H9 (cell line): ENCODE data around the gene TTC23. TPM values are rescaled to one million over a fixed set of nuclear protein-coding genes. Genes with fewer than 3 reads are reported as not detected.

ENCODE experiments used
- DNase-seq: peaks from one replicate; pipeline ENCODE4 v3.0.0-alpha.2; 2017
- H2AFZ ChIP-seq: one replicate; pipeline ENCODE4 v1.6.1; 2013; ENCODE audit warnings: mild to moderate bottlenecking, low read length, control low read depth, moderate library complexity
- H2AK5ac ChIP-seq: 2 replicates; pipeline ENCODE4 v1.6.1; 2013; ENCODE audit warnings: low read length, control low read depth, mixed read lengths; ENCODE audit not compliant: insufficient read length
- H2BK120ac ChIP-seq: one replicate; pipeline ENCODE4 v1.6.1; 2013; ENCODE audit warnings: low read depth, mild to moderate bottlenecking, low read length, control low read depth, inconsistent platforms; ENCODE audit not compliant: poor library complexity, severe bottlenecking
- H2BK12ac ChIP-seq: 2 replicates; pipeline ENCODE4 v1.6.1; 2013; ENCODE audit warnings: low read length, control low read depth, mixed read lengths, low read depth; ENCODE audit not compliant: insufficient read length
- H2BK15ac ChIP-seq: 2 replicates; pipeline ENCODE4 v1.6.1; 2013; ENCODE audit warnings: low read depth, low read length, control low read depth
- H2BK20ac ChIP-seq: one replicate; pipeline ENCODE4 v1.6.1; 2013; ENCODE audit warnings: low read depth, mild to moderate bottlenecking, low read length, control low read depth, inconsistent platforms; ENCODE audit not compliant: poor library complexity, severe bottlenecking
- H2BK5ac ChIP-seq: 2 replicates; pipeline ENCODE4 v1.6.1; 2013; ENCODE audit warnings: low read length, control low read depth, mixed read lengths; ENCODE audit not compliant: insufficient read length
- H3K14ac ChIP-seq: 2 replicates; pipeline ENCODE4 v1.6.1; 2013; ENCODE audit warnings: low read length, control low read depth; ENCODE audit not compliant: insufficient read depth
- H3K18ac ChIP-seq: 2 replicates; pipeline ENCODE4 v1.6.1; 2013; ENCODE audit warnings: low read depth, mild to moderate bottlenecking, mixed read lengths, low read length, control low read depth; ENCODE audit not compliant: insufficient read length
- H3K23ac ChIP-seq: 2 replicates; pipeline ENCODE4 v1.6.1; 2013; ENCODE audit warnings: low read length, control low read depth, mixed read lengths, low read depth; ENCODE audit not compliant: insufficient read length
- H3K23me2 ChIP-seq: 2 replicates; pipeline ENCODE4 v1.6.1; 2013; ENCODE audit warnings: low read depth, mild to moderate bottlenecking, mixed read lengths, low read length, control low read depth; ENCODE audit not compliant: insufficient read length, poor library complexity, severe bottlenecking
- H3K27ac ChIP-seq: 2 replicates; pipeline ENCODE4 v1.5.1; 2013; ENCODE audit warnings: low read length, control low read depth, mixed read lengths, low read depth; ENCODE audit not compliant: insufficient read length
- H3K27me3 ChIP-seq: 2 replicates; pipeline ENCODE4 v1.6.1; 2013; ENCODE audit warnings: low read length, control low read depth, inconsistent platforms; ENCODE audit not compliant: insufficient read depth
- H3K4ac ChIP-seq: 2 replicates; pipeline ENCODE4 v1.6.1; 2013; ENCODE audit warnings: low read depth, mild to moderate bottlenecking, control low read depth, inconsistent platforms, low read length, moderate library complexity
- H3K4me1 ChIP-seq: 2 replicates; pipeline ENCODE4 v1.6.1; 2013; ENCODE audit warnings: low read length, control low read depth, inconsistent platforms; ENCODE audit not compliant: insufficient read depth
- H3K4me2 ChIP-seq: 2 replicates; pipeline ENCODE4 v1.6.1; 2013; ENCODE audit warnings: low read length, control low read depth, mixed read lengths; ENCODE audit not compliant: insufficient read length, insufficient read depth
- H3K56ac ChIP-seq: 2 replicates; pipeline ENCODE4 v1.6.1; 2013; ENCODE audit warnings: low read depth, mild to moderate bottlenecking, mixed read lengths, low read length, control low read depth; ENCODE audit not compliant: insufficient read length
- H3K79me1 ChIP-seq: 2 replicates; pipeline ENCODE4 v1.6.1; 2013; ENCODE audit warnings: low read depth, mild to moderate bottlenecking, moderate library complexity, low read length, control low read depth, inconsistent platforms; ENCODE audit not compliant: insufficient read depth, poor library complexity, severe bottlenecking
- H3K79me2 ChIP-seq: 2 replicates; pipeline ENCODE4 v1.6.1; 2013; ENCODE audit warnings: low read length, control low read depth, inconsistent platforms; ENCODE audit not compliant: insufficient read depth
- H3K9ac ChIP-seq: 2 replicates; pipeline ENCODE4 v1.6.1; 2013; ENCODE audit warnings: low read length, control low read depth, mixed read lengths; ENCODE audit not compliant: insufficient read length; ENCODE audit errors: extremely low read depth
- H3K9me3 ChIP-seq: one replicate; pipeline ENCODE4 v1.6.1; 2013; ENCODE audit warnings: low read depth, low read length, inconsistent platforms; ENCODE audit not compliant: control insufficient read depth
- H3T11ph ChIP-seq: one replicate; pipeline ENCODE4 v1.6.1; 2013; ENCODE audit warnings: mild to moderate bottlenecking, low read length, control low read depth, inconsistent platforms
- H4K20me1 ChIP-seq: one replicate; pipeline ENCODE4 v1.6.1; 2013; ENCODE audit not compliant: control insufficient read depth, insufficient read length, insufficient read depth
- H4K5ac ChIP-seq: 2 replicates; pipeline ENCODE4 v1.6.1; 2013; ENCODE audit warnings: low read depth, mild to moderate bottlenecking, mixed read lengths, low read length, control low read depth; ENCODE audit not compliant: insufficient read length
- H4K8ac ChIP-seq: replicated peaks from 2 replicates; pipeline ENCODE4 v1.6.1; 2013; ENCODE audit warnings: low read length, control low read depth, mixed read lengths, low read depth; ENCODE audit not compliant: insufficient read length
- H4K91ac ChIP-seq: 2 replicates; pipeline ENCODE4 v1.6.1; 2013; ENCODE audit warnings: low read depth, mild to moderate bottlenecking, moderate library complexity, mixed read lengths, low read length, control low read depth; ENCODE audit not compliant: insufficient read length
- H3K27ac Mint-ChIP-seq, 3 experiments: 2 replicates in 2 of 3; 3 replicates in 1 of 3; pipeline ENCODE4 v1.8.0; 2020 to 2021; ENCODE audit warnings: mixed read lengths in 3 of 3, mild to moderate bottlenecking in 1 of 3, moderate library complexity in 1 of 3
- H3K27me3 Mint-ChIP-seq: 2 replicates; pipeline ENCODE4 v1.8.0; 2021; ENCODE audit warnings: low read depth, mild to moderate bottlenecking, moderate library complexity, mixed read lengths
- H3K36me3 Mint-ChIP-seq, 3 experiments: 2 replicates in 2 of 3; 3 replicates in 1 of 3; pipeline ENCODE4 v1.8.0; 2020 to 2021; ENCODE audit warnings: low read depth in 3 of 3, mixed read lengths in 3 of 3; ENCODE audit not compliant: insufficient read depth in 1 of 3
- H3K4me1 Mint-ChIP-seq, 2 experiments: 2 replicates each; pipeline ENCODE4 v1.8.0; 2020; ENCODE audit warnings: mixed read lengths in 2 of 2
- H3K4me3 Mint-ChIP-seq, 2 experiments: 2 replicates in 1 of 2; 3 replicates in 1 of 2; pipeline ENCODE4 v1.8.0; 2020 to 2021; ENCODE audit warnings: mild to moderate bottlenecking in 2 of 2, mixed read lengths in 2 of 2, moderate library complexity in 1 of 2
- H3K9me3 Mint-ChIP-seq, 2 experiments: 2 replicates in 1 of 2; 3 replicates in 1 of 2; pipeline ENCODE4 v1.8.0; 2020; ENCODE audit warnings: mild to moderate bottlenecking in 2 of 2, mixed read lengths in 2 of 2, moderate library complexity in 1 of 2
- WGBS: extraction: QIAGEN DNeasy Blood & Tissue Kit; methylation state at CpG from one replicate; pipeline ENCODE4 v1.1.7; 2013; ENCODE audit warnings: missing lambda C conversion rate, low lambda C conversion rate, mixed read lengths; ENCODE audit not compliant: insufficient read length; ENCODE audit errors: extremely low coverage; 5-methylcytosine and 5-hydroxymethylcytosine counted together
- total RNA-seq: library from RNA; stranded (reverse); gene quantifications from 2 replicates; pipeline ENCODE4 v1.2.1, GENCODE V29; 2021
- TF ChIP-seq, protein P1 (sequence below): fragments of 200-600 bp; sonication (generic); conservative IDR thresholded peaks from 3 replicates; pipeline ENCODE4 v1.8.0; 2021; ENCODE audit warnings: antibody characterized with exemption, mild to moderate bottlenecking

The TTC23 gene
- total RNA-seq, 1 experiment from 2014 or later: 14.3 TPM

DNA sequence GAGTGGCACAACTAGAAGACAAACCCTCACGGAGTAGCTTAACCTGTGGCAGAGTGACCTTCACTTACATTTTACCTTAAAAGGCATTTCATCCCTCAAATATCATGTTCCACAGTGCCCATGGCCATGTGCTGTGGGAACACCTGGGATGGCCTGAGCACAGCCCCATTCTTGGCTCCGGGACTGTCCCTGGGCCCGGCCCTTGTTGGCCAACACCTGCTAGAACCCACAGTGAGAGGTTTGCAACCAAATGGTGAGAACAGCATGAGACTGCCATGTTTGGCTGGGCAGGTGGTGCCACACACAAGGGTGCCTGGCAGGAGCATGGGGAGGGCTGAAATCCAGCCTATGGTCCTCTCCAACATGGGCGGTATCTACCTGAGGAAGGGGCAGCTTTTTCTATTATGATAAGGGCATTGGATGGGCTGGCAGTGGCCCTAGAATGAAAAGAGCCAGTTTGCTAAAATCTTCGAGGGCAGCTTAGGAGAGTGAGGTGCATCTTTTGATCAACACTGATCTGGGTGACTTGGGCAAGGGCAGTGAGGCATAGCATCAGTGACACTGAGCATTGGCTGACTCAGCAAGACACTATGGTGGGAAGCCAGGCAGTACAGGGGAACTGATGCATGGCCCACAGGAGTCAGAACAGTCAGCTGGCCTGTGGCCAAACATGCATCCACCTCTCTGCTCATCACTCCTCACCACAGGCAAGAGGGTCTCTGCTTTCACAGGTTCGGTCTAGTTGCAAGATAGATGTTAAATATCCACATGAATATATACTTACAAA is 90.6 kb downstream of the TTC23 start:
- Histone ChIP-seq H4K5ac (no peak overlapping the region), H3T11ph (no peak overlapping the region), H2BK15ac (no peak overlapping the region), H2BK20ac (no peak overlapping the region), H2AFZ (no peak overlapping the region), H3K4me2 (no peak overlapping the region), H2BK5ac (no peak overlapping the region), H3K14ac (no peak overlapping the region), H2BK12ac (no peak overlapping the region), H3K9ac (no peak overlapping the region), H2BK120ac (no peak overlapping the region), H3K27ac (no peak overlapping the region), H2AK5ac (no peak overlapping the region), H3K4me1 (peaks cover 2% of the 10 kb centered on the region; the same call in 1 of the 2 replicates), H4K91ac (no peak overlapping the region), H3K23ac (no peak overlapping the region), H4K20me1 (no peaks in the 10 kb centered on the region), H3K18ac (no peak overlapping the region), H3K4ac (no peak overlapping the region), H3K27me3 (no peaks in the 10 kb centered on the region), H3K79me2 (no peaks in the 10 kb centered on the region), H3K23me2 (no peaks in the 10 kb centered on the region), H3K9me3 (no peaks in the 10 kb centered on the region), H3K56ac (no peak overlapping the region), H4K8ac (no peak overlapping the region), H3K79me1 (no peaks in the 10 kb centered on the region)
- H3K9me3 Mint-ChIP-seq: no peaks in the 10 kb centered on the region
- DNase-seq: no peak
- peaks cover 21 to 22% of the 10 kb centered on the region in 2 experiments for H3K4me1 Mint-ChIP-seq
- TF ChIP-seq, protein P1, sequence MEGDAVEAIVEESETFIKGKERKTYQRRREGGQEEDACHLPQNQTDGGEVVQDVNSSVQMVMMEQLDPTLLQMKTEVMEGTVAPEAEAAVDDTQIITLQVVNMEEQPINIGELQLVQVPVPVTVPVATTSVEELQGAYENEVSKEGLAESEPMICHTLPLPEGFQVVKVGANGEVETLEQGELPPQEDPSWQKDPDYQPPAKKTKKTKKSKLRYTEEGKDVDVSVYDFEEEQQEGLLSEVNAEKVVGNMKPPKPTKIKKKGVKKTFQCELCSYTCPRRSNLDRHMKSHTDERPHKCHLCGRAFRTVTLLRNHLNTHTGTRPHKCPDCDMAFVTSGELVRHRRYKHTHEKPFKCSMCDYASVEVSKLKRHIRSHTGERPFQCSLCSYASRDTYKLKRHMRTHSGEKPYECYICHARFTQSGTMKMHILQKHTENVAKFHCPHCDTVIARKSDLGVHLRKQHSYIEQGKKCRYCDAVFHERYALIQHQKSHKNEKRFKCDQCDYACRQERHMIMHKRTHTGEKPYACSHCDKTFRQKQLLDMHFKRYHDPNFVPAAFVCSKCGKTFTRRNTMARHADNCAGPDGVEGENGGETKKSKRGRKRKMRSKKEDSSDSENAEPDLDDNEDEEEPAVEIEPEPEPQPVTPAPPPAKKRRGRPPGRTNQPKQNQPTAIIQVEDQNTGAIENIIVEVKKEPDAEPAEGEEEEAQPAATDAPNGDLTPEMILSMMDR: no peak
- peaks cover 3 to 26% (median 9%) of the 10 kb centered on the region in 3 experiments; a peak in 6 of 7 replicates for H3K36me3 Mint-ChIP-seq
- no CpG with 5 or more reads among the region's 6 CpGs for WGBS
- no peaks in the 10 kb centered on the region for H3K27me3 Mint-ChIP-seq
- peak overlapping the region in 2 of 3 experiments; percentile 65 to 79; a peak in 2 of 7 replicates for H3K27ac Mint-ChIP-seq
- H3K4me3 Mint-ChIP-seq: no peak overlapping the region; a peak in 1 of 5 replicates
